Smooth muscle cell (in vitro differentiated cells): ENCODE data around the gene UQCR11. TPM values are rescaled to one million over a fixed set of nuclear protein-coding genes. Genes with fewer than 3 reads are reported as not detected.

Experiments
- DNase-seq: peaks from one replicate; lab custom pipeline; 2025; ENCODE audit not compliant: unreplicated experiment; lab: John Stamatoyannopoulos, UW
- H2AFZ ChIP-seq: fragments of 200-600 bp; sonication (generic); 2 replicates; pipeline ENCODE4 v1.6.0; 2016; ENCODE audit warnings: antibody characterized with exemption, low read depth, mild to moderate bottlenecking
- H3F3A ChIP-seq: fragments of 200-600 bp; sonication (generic); 2 replicates; pipeline ENCODE4 v1.6.0; 2017; ENCODE audit warnings: antibody characterized with exemption, low read depth
- H3K27ac ChIP-seq: fragments of 200-600 bp; sonication (generic); 2 replicates; pipeline ENCODE4 v1.5.1; 2016; ENCODE audit warnings: low read depth, mild to moderate bottlenecking
- H3K27me3 ChIP-seq: fragments of 200-600 bp; sonication (generic); 2 replicates; pipeline ENCODE4 v1.6.1; 2016; ENCODE audit warnings: low read depth, mild to moderate bottlenecking
- H3K36me3 ChIP-seq: fragments of 200-600 bp; sonication (generic); 2 replicates; pipeline ENCODE4 v1.5.1; 2016; ENCODE audit warnings: low read depth
- H3K4me1 ChIP-seq: fragments of 200-600 bp; sonication (generic); 2 replicates; pipeline ENCODE4 v1.5.1; 2016; ENCODE audit warnings: low read depth
- H3K4me2 ChIP-seq: fragments of 200-600 bp; sonication (generic); 2 replicates; pipeline ENCODE4 v1.6.0; 2016; ENCODE audit warnings: mild to moderate bottlenecking
- H3K4me3 ChIP-seq: fragments of 200-600 bp; sonication (generic); 2 replicates; pipeline ENCODE4 v1.5.1; 2016; ENCODE audit warnings: mild to moderate bottlenecking
- H3K79me2 ChIP-seq: fragments of 200-600 bp; sonication (generic); 2 replicates; pipeline ENCODE4 v1.6.0; 2016; ENCODE audit warnings: low read depth, mild to moderate bottlenecking
- H3K9ac ChIP-seq: fragments of 200-600 bp; sonication (generic); 2 replicates; pipeline ENCODE4 v1.6.0; 2016; ENCODE audit warnings: low read depth
- H3K9me3 ChIP-seq: fragments of 200-600 bp; sonication (generic); replicated peaks from 2 replicates; pipeline ENCODE4 v1.5.1; 2016; ENCODE audit warnings: low read depth
- H4K20me1 ChIP-seq: fragments of 200-600 bp; sonication (generic); 2 replicates; pipeline ENCODE4 v1.6.0; 2016; ENCODE audit warnings: low read depth
- WGBS: methylation state at CpG from one replicate; pipeline ENCODE4 v1.1.7; 2016; ENCODE audit warnings: low lambda C conversion rate; 5-methylcytosine and 5-hydroxymethylcytosine counted together
- polyA plus RNA-seq: library from polyadenylated mRNA; unstranded; fragments of >200 nt; fragmentation: Nextera tagmentation; extraction: Ambion mirVana; gene quantifications from 2 replicates; pipeline ENCODE4 v1.2.1, GENCODE V29; 2016
- total RNA-seq: library from RNA; depleted of rRNA; stranded (reverse); fragments of >200 nt; gene quantifications from 2 replicates; pipeline ENCODE4 v1.2.3, GENCODE V29; 2014
- TF ChIP-seq, protein P1 (sequence below): fragments of 200-600 bp; sonication (generic); IDR thresholded peaks from 2 replicates; pipeline ENCODE4 v1.5.1; 2017; ENCODE audit warnings: borderline replicate concordance, mild to moderate bottlenecking, antibody characterized with exemption; ENCODE audit not compliant: insufficient read depth, poor library complexity, severe bottlenecking

UQCR11 gene
- total and polyA plus RNA-seq, 2 experiments from 2014 or later: 32.3 to 592 TPM

DNA sequence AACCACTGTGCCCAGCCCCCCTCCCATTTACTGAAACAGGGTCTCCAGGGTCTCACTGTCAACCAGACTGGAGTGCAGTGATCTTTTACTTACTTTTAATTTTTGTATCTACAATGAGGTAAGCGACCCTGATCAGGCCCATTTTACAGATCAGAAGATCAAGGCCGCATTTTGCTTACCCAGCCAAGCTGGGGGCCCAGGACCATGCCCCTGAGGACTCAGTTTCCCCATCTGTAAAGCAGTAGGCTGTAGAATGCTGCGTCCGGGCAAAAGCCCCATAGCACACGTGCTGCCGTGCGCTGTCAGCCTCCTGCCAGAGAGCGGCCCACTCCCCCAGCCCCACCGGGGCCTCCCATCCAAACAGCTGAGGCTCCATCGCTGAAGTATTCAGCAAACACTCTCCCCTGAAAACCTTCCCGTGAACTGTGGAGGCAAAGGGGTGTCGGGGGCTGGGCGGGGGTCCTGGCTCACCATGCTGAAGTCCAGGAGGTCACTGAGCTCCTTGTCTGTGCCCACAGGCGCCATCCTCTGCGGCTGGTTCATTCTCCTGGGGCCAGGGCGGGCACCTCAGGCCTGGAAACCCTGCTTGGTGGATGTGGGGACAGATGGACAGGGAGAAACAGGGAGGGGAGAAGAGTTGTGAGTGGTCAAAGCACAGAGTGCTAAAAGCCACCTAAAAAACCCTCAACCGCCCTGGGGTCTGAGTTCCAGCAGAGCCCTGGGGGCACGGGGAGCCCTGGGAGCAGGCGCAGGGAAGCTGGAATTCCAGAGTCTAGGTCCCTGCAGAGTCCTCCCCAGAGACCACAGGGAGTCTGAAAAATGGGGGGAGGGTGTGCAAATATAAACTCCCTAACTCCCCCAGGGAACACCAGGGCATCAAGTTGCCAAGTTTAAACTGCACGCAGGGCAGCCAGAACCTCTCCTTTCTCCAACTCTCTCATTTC is 44.7 kb upstream of the UQCR11 start:
- Histone ChIP-seq H3K9ac (no peak overlapping the region), H3K36me3 (no peaks in the 10 kb centered on the region), H3K9me3 (no peaks in the 10 kb centered on the region), H3K27ac (no peak overlapping the region), H3K4me3 (peak overlapping the region; percentile 95), H3K79me2 (peaks cover 51% of the 10 kb centered on the region), H4K20me1 (peaks cover 65% of the 10 kb centered on the region), H3K4me1 (peaks cover 6% of the 10 kb centered on the region), H2AFZ (no peak overlapping the region), H3K4me2 (peak overlapping the region; percentile 100), H3K27me3 (no peaks in the 10 kb centered on the region), H3F3A (no peaks in the 10 kb centered on the region)
- WGBS: 91% methylated on average over 20 of the region's 20 CpGs
- DNase-seq: no peak
- TF ChIP-seq, protein P1, sequence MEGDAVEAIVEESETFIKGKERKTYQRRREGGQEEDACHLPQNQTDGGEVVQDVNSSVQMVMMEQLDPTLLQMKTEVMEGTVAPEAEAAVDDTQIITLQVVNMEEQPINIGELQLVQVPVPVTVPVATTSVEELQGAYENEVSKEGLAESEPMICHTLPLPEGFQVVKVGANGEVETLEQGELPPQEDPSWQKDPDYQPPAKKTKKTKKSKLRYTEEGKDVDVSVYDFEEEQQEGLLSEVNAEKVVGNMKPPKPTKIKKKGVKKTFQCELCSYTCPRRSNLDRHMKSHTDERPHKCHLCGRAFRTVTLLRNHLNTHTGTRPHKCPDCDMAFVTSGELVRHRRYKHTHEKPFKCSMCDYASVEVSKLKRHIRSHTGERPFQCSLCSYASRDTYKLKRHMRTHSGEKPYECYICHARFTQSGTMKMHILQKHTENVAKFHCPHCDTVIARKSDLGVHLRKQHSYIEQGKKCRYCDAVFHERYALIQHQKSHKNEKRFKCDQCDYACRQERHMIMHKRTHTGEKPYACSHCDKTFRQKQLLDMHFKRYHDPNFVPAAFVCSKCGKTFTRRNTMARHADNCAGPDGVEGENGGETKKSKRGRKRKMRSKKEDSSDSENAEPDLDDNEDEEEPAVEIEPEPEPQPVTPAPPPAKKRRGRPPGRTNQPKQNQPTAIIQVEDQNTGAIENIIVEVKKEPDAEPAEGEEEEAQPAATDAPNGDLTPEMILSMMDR: no peak

DNA sequence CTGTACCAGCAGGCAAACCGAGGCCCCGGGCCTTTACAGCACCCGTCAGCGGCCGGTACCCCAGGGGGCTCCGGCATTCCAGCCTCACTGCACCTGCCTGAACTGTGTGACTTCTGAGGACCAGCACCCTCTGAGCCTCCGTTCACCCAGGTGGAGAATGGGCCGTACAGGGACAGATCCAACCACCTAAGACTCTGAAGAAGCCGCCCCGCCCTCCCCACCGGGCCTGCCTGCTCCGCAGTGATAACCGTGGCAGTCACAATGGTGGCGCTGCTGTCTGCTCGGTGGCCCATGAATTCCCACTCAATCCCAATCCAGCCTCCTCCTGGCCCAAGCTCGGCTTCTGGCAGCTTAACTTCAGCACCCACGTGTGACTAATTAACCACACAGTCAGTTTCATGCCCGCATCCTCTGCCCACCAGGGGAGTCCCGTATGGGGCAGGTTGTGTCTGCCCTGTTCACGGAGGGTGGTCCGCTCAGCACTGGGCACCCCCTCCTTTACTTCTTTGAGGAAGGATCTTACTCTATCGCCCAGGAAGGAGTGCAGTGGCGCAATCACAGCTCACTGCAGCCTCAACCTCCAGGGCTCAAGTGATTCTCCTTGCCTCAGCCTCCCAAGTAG is 43.8 kb upstream of the UQCR11 start:
- Histone ChIP-seq H3K9me3 (no peaks in the 10 kb centered on the region), H3K27ac (no peak overlapping the region), H3K4me2 (no peak overlapping the region), H3K36me3 (no peaks in the 10 kb centered on the region), H3K9ac (no peak overlapping the region), H4K20me1 (peaks cover 75% of the 10 kb centered on the region), H3K27me3 (no peaks in the 10 kb centered on the region), H3K4me1 (peaks cover 6% of the 10 kb centered on the region), H3K79me2 (peaks cover 51% of the 10 kb centered on the region), H2AFZ (no peak overlapping the region), H3F3A (no peaks in the 10 kb centered on the region), H3K4me3 (no peak overlapping the region)
- 90% methylated on average over 23 of the region's 23 CpGs for WGBS
- TF ChIP-seq, protein P1: no peak
- DNase-seq: no peak

DNA sequence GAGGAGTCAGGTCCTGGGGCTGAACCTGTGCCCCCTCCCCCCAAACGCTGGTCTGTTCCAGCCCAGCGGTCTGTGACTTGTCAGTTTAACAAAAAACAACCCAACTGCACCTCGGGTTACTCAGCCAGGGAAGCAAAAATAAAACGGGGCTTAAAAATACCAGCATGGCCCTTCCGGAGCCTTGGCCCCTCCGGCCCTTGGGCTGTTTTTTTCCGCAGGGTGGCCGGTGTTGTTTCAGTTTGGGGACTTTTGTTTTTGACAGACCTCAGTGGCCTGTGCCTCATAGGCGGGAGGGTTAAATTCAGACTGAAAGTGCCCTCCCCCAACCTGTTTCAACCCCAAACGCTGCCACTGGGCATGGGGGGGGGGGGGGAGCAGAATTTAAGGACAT is 43.2 kb upstream of the UQCR11 start:
- WGBS: 90% methylated on average over 10 of the region's 10 CpGs
- H3K4me2 ChIP-seq: no peak overlapping the region
- no peaks in the 10 kb centered on the region for H3K36me3 ChIP-seq
- H3K27ac ChIP-seq: no peak overlapping the region
- TF ChIP-seq, protein P1: no peak
- DNase-seq: no peak
- H4K20me1 ChIP-seq: peaks cover 80% of the 10 kb centered on the region
- H2AFZ ChIP-seq: no peak overlapping the region
- H3K9ac ChIP-seq: no peak overlapping the region
- H3K27me3 ChIP-seq: no peaks in the 10 kb centered on the region
- H3K4me1 ChIP-seq: peaks cover 6% of the 10 kb centered on the region
- H3K9me3 ChIP-seq: no peaks in the 10 kb centered on the region
- no peaks in the 10 kb centered on the region for H3F3A ChIP-seq
- H3K79me2 ChIP-seq: peaks cover 51% of the 10 kb centered on the region
- H3K4me3 ChIP-seq: no peak overlapping the region
